IPS-18c (cell line): ENCODE results near the gene CADM2.

Experiments used
- H3K4me3 ChIP-seq: 2 replicates; pipeline ENCODE4 v1.7.0; 2013; ENCODE audit warnings: low read depth, mild to moderate bottlenecking, low read length, moderate library complexity; ENCODE audit not compliant: insufficient read depth
- H3K9me3 ChIP-seq: one replicate; pipeline ENCODE4 v1.6.1; 2013; ENCODE audit warnings: mild to moderate bottlenecking, low read length, moderate library complexity; ENCODE audit not compliant: control insufficient read depth, insufficient read depth

CADM2 gene

GRCh38 chr3:85508659-85509058 is 549.9 kb downstream of the CADM2 start:
- Histone ChIP-seq H3K9me3 (no peaks in the 10 kb centered on the region), H3K4me3 (no peak overlapping the region)

- Histone ChIP-seq H3K9me3 (no peaks in the 10 kb centered on the region), H3K4me3 (no peak overlapping the region)
These were observed 557.4 kb downstream of the CADM2 start for GRCh38 chr3:85516146-85516545.

DNA sequence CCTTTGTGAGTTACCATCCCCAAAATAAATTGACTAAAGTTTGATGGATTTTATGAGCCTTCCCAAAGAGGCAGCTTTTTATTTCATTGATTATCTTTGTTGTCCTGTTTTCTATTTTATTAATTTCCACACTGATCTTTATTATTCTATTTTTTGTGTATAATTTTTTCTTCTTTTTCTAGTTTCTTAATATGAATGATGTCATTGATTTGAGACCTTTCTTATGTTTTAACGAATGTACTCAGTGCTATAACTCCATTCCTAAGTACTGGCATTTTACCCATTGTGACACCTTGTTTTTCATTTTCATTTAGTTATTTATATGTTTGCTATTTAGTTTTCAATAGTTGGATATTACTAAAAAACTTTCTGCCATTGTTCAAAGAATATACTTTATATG is 565.3 kb downstream of the CADM2 start:
- no peaks in the 10 kb centered on the region for H3K9me3 ChIP-seq
- no peak overlapping the region for H3K4me3 ChIP-seq

GRCh38 chr3:85525264-85525663 is 566.5 kb downstream of the CADM2 start:
- H3K4me3 ChIP-seq: no peak overlapping the region

DNA sequence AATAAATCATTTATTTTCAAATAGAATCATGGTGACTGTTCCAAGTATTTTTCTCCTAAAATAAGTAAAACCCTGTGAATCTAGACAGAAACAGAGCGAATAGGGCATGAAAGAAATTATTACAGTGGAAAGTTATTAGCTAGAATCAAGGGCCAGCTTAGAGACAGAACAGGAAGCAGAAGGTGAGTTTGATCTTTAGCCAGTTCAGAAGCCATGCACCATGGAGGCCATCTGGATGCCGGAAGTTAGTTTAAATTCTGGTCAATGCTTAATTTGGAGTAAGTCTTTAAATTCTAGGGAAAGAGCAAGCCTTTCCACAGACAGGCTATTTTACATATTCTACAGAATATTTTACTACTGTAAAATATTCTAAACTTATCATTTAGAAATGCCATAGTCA is 574.8 kb downstream of the CADM2 start:
- Histone ChIP-seq H3K9me3 (no peaks in the 10 kb centered on the region), H3K4me3 (no peak overlapping the region)

More at GRCh38 chr3:85525264-85525663, 566.5 kb downstream of the CADM2 start:
- no peaks in the 10 kb centered on the region for H3K9me3 ChIP-seq

GRCh38 chr3:85535517-85535916 is 576.7 kb downstream of the CADM2 start:
- H3K9me3 ChIP-seq: no peaks in the 10 kb centered on the region
- no peak overlapping the region for H3K4me3 ChIP-seq

DNA sequence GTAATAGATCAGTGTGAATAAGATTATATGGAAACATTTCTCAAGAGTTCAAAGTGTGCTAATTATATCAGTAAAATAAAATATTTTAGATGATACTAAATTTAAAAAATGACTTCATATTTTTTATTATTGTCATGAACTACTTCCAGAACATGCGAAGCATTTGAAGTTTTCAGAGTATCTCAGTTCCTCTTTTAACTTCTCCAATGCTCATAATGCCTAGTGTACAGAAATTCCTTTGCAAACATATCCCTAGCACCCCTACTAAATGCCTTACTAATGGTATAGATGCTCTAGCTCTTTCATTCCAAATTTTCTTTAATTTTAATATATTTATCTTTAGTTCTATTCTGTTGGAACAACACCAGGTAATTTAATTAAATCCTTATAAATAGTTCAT is 580.4 kb downstream of the CADM2 start:
- H3K4me3 ChIP-seq: no peak overlapping the region
- H3K9me3 ChIP-seq: no peaks in the 10 kb centered on the region

DNA sequence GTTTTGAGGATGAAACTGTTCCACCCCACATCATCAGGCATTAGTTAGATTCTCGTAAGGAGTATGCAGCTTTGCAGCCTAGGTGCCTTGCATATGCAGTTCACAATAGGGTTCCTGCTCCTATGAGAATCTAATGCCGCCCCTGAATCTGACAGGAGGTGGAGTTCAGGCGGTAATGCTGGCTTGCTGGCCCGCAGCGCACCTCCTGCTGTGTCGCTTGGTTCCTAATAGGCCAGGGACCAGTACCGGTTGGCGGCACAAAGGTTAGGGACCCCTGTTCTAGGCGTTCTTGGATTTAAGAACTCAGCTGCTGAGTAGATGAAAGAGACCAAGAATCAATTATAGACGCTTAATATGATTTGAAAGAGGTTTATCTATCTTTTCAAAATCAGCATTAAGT is 595.4 kb downstream of the CADM2 start:
- Histone ChIP-seq H3K4me3 (no peak overlapping the region), H3K9me3 (no peaks in the 10 kb centered on the region)

DNA sequence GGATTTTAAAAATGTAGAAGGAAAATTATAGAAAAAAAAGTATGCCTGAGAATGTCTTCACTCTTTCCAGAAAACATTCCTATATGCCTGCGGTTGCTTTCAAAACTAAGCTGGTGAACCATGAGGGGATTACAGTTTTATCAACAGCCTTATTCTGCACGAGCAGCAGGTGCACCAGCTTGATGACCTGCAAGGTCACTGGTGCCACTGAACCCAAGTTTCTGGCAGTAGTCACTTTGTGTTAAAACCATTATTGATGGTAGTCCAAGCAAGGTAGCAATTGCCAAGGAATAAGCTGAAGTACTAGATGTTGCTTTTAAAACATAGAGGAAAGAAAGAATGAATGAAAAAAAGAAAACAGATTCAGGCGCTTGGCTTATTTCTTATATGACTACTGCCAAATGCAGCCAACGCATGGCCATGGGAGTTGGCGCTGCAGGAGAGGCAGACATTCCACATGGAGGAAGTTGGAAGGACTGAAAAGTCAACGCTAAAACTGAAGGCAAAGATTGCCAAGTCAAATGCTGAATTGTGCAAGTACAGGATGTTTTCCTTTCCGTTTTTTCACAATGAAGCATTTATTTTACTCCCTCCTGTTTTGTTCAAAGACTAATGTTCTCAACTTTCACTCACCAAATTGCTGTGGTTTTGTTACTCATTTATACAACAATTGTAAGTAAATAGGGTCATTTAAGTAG is 601.4 kb downstream of the CADM2 start:
- H3K4me3 ChIP-seq: no peak overlapping the region
- H3K9me3 ChIP-seq: no peaks in the 10 kb centered on the region

GRCh38 chr3:85567071-85567676 is 608.4 kb downstream of the CADM2 start:
- Histone ChIP-seq H3K4me3 (no peak overlapping the region), H3K9me3 (no peaks in the 10 kb centered on the region)

- H3K9me3 ChIP-seq: no peaks in the 10 kb centered on the region
- H3K4me3 ChIP-seq: no peak overlapping the region
These were observed 612.0 kb downstream of the CADM2 start for GRCh38 chr3:85570819-85571218.

DNA sequence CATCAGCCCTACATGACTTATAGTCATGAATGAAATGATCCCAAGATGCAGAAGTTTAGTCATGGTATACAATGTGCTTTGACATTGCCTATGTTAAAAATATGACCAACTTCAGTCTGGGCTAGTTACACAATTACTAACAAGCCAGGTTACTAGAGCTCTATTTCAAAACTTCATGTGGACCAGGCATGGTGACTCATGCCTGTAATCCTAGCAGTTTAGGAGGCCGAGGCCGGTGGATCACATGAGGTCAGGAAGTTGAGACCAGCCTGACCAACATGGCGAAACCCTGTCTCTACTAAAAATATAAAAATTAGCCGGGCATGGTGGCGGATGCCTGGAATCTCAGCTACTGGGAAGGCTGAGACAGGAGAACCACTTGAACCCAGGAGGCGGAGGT is 613.0 kb downstream of the CADM2 start:
- no peaks in the 10 kb centered on the region for H3K9me3 ChIP-seq
- H3K4me3 ChIP-seq: no peak overlapping the region

- no peaks in the 10 kb centered on the region for H3K9me3 ChIP-seq
These were observed 613.6 kb downstream of the CADM2 start for GRCh38 chr3:85572426-85572825.

GRCh38 chr3:85572978-85573377 is 614.2 kb downstream of the CADM2 start:
- Histone ChIP-seq H3K4me3 (no peak overlapping the region), H3K9me3 (no peaks in the 10 kb centered on the region)

More at GRCh38 chr3:85572426-85572825, 613.6 kb downstream of the CADM2 start:
- H3K4me3 ChIP-seq: no peak overlapping the region

DNA sequence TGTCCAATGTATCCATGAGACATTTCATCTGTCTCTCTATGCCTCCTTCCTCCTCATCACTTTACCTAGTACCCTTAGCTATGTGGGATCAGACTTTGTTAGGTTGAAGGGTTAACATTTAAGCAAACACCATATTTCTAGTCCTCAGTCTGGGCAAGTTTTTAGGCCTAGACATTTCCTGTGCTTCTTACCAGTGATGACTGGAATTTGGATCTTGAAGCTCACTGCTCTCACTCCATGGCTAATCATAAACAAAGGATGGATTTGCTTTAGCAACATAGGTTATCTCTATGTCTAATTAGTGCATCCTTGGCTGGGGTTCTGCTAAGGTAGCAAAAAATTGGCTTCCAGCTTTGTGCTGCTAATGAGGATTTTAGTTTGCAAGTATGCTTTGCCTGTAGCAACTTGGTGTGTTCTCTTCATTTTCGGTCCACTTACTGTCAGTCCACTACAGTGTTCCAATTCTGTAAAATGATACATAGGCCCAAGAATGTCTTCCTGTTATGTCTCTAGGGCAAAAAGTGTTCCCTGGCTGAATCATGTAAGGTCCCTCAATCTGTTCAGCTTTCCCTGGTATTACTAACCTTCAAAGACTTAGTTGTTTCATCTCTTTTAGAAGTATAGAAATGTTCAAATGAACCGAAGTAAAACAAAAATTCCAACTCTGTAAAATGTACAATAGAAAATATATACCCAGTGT is 615.4 kb downstream of the CADM2 start:
- H3K4me3 ChIP-seq: no peak overlapping the region

DNA sequence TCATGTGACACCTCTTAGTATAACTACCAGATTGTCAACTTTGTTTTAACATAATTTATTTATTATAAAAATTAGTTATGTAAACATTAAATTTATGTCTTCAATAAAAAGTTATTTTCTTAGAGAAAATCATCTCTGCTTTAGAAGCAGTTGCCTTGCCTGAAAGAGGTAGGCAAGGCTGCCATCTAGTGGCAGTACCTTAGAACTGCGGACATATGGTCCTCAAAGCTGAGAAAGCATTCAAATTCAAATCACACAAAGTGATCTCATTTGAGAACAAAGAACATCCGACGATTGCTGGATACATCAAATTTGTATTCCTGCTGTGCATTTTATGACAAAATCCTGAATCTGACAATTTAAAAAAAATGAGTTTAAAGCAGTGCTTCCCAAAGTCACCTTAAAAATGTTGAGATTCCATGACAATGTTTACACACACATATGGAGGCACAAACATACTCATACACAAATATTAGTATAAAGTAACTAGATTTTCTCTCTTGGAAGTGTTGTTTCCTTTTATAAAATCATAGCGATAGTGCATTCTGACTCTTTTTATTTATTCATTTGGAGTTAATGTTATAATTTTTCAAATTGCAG is 617.4 kb downstream of the CADM2 start:
- Histone ChIP-seq H3K4me3 (no peak overlapping the region), H3K9me3 (no peaks in the 10 kb centered on the region)

More for the DNA sequence above, 615.4 kb downstream of the CADM2 start:
- no peaks in the 10 kb centered on the region for H3K9me3 ChIP-seq

DNA sequence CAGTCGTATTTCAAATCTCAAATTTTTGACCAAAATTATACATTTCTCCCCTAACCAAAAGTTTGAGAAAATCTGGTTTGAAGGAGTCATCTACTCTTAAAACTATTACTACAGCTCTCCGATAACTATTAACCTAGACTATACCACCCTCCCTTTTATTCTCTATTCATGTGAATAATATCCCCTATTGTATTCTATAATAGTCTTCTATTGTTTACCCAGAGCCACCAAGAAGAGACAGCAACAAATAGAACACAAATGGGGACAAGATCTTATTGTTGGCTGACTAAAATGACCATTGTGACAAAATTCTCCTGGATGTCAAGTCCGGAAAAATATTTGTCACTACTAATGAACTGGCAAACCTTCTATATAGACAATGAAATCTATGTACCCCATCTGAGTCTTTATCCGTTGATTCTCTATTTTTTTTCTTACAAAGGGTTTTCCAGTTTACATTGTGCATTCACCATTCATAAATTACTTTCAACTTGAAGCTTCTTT is 618.0 kb downstream of the CADM2 start:
- H3K4me3 ChIP-seq: no peak overlapping the region
- no peaks in the 10 kb centered on the region for H3K9me3 ChIP-seq
